ENCODE measurements around the gene CPA2. TPM values are rescaled to one million over a fixed set of nuclear protein-coding genes. Genes with fewer than 3 reads are reported as not detected.
"Not testable (repeated sequence)": the region's sequence is repeated elsewhere in the genome, so short reads cannot be mapped to it uniquely, and the experiment has no call there.

CPA2 gene
- total RNA-seq, 1 experiment from 2014 or later: 0.90 TPM

GRCh38 chr7:130319541-130319940 lies 52.9 kb downstream of the CPA2 start (continued):
- TF ChIP-seq, protein P1, sequence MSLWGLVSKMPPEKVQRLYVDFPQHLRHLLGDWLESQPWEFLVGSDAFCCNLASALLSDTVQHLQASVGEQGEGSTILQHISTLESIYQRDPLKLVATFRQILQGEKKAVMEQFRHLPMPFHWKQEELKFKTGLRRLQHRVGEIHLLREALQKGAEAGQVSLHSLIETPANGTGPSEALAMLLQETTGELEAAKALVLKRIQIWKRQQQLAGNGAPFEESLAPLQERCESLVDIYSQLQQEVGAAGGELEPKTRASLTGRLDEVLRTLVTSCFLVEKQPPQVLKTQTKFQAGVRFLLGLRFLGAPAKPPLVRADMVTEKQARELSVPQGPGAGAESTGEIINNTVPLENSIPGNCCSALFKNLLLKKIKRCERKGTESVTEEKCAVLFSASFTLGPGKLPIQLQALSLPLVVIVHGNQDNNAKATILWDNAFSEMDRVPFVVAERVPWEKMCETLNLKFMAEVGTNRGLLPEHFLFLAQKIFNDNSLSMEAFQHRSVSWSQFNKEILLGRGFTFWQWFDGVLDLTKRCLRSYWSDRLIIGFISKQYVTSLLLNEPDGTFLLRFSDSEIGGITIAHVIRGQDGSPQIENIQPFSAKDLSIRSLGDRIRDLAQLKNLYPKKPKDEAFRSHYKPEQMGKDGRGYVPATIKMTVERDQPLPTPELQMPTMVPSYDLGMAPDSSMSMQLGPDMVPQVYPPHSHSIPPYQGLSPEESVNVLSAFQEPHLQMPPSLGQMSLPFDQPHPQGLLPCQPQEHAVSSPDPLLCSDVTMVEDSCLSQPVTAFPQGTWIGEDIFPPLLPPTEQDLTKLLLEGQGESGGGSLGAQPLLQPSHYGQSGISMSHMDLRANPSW (CRISPR knock-in tag; conservative IDR thresholded peaks at IDR 0.05; ENCODE audit: low read depth): no peak
- TF ChIP-seq CREM (CRISPR knock-in tag; IDR thresholded peaks at IDR 0.05): no peak

DNA sequence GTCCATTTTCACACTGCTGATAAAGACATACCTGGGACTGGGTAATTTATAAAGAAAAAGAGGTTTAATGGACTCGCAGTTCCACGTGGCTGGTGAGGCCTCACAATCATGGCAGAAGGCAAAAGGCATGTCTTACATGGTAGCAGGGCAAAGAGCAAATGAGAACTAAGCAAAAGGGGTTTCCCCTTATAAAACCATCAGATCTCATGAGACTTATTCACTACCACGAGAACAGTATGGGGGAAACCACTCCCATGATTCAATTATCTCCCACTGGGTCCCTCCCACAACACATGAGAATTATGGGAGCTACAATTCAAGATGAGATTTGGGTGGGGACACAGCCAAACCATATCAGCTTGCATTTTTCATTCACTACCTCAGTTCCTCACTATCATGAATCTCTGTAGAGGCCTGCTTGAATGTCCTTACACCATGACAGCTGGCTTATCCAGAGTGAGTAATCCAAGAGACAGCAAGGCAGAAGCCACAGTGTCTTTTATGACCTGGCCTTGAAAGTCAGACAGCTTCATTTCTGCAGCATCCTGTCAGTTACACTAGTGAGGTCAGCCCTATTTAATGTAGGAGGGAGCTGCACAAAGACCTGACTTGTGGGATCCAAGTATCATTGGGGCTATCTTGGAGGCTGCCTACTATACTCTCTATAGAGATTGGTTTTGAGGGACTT lies 55.0 kb downstream of the CPA2 start:
- H3K4me3 Mint-ChIP-seq; ATAC-seq; H3K27ac Mint-ChIP-seq; H3K9me3 Mint-ChIP-seq; H3K27me3 Mint-ChIP-seq (ENCODE audit: low read depth); DNase-seq (ENCODE audit: low spot score); CTCF ChIA-PET; H3K36me3 Mint-ChIP-seq: not testable (repeated sequence)
- H3K4me1 Mint-ChIP-seq: peaks cover 16% of the 10 kb centered on the region
- POLR2A ChIA-PET: interaction anchor here (1.2 kb wide), 1 partner anchor 48 kb away, joined by 4 read pairs; no protein-coding TSS in a partner anchor

GRCh38 chr7:130322615-130323014 lies 56.0 kb downstream of the CPA2 start:
- H3K4me3 Mint-ChIP-seq: no peak overlapping the region
- no peak overlapping the region for H3K27ac Mint-ChIP-seq
- DNase-seq (ENCODE audit: low spot score) (no peak), ATAC-seq (peak; percentile 39; the same call in 1 of the 2 replicates)
- no peaks in the 10 kb centered on the region for H3K36me3 Mint-ChIP-seq
- no peaks in the 10 kb centered on the region; the same call in 1 of the 2 replicates for H3K27me3 Mint-ChIP-seq (ENCODE audit: low read depth)
- peaks cover 16% of the 10 kb centered on the region for H3K4me1 Mint-ChIP-seq
- CTCF ChIA-PET: no interaction called here
- peaks cover 4% of the 10 kb centered on the region; the same call in 1 of the 2 replicates for H3K9me3 Mint-ChIP-seq
- POLR2A ChIA-PET: no interaction called here
- TF ChIP-seq RELA (CRISPR knock-in tag; IDR thresholded peaks at IDR 0.05; ENCODE audit: borderline replicate concordance): no peak
- no peak for TF ChIP-seq ZNF263 (CRISPR knock-in tag; IDR thresholded peaks at IDR 0.05; ENCODE audit: low read depth)
- no peak for TF ChIP-seq MYBL2 (CRISPR knock-in tag; IDR thresholded peaks at IDR 0.05)
- TF ChIP-seq, protein P2, sequence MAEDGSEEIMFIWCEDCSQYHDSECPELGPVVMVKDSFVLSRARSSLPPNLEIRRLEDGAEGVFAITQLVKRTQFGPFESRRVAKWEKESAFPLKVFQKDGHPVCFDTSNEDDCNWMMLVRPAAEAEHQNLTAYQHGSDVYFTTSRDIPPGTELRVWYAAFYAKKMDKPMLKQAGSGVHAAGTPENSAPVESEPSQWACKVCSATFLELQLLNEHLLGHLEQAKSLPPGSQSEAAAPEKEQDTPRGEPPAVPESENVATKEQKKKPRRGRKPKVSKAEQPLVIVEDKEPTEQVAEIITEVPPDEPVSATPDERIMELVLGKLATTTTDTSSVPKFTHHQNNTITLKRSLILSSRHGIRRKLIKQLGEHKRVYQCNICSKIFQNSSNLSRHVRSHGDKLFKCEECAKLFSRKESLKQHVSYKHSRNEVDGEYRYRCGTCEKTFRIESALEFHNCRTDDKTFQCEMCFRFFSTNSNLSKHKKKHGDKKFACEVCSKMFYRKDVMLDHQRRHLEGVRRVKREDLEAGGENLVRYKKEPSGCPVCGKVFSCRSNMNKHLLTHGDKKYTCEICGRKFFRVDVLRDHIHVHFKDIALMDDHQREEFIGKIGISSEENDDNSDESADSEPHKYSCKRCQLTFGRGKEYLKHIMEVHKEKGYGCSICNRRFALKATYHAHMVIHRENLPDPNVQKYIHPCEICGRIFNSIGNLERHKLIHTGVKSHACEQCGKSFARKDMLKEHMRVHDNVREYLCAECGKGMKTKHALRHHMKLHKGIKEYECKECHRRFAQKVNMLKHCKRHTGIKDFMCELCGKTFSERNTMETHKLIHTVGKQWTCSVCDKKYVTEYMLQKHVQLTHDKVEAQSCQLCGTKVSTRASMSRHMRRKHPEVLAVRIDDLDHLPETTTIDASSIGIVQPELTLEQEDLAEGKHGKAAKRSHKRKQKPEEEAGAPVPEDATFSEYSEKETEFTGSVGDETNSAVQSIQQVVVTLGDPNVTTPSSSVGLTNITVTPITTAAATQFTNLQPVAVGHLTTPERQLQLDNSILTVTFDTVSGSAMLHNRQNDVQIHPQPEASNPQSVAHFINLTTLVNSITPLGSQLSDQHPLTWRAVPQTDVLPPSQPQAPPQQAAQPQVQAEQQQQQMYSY (CRISPR knock-in tag; IDR thresholded peaks at IDR 0.05): no peak
- TF ChIP-seq, protein P3, sequence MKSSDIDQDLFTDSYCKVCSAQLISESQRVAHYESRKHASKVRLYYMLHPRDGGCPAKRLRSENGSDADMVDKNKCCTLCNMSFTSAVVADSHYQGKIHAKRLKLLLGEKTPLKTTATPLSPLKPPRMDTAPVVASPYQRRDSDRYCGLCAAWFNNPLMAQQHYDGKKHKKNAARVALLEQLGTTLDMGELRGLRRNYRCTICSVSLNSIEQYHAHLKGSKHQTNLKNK (CRISPR knock-in tag; IDR thresholded peaks at IDR 0.05): no peak
- TF ChIP-seq ATF1 (CRISPR knock-in tag; IDR thresholded peaks at IDR 0.05): no peak
- no peak for TF ChIP-seq CREB1 (CRISPR knock-in tag; IDR thresholded peaks at IDR 0.05)
- TF ChIP-seq, protein P4, sequence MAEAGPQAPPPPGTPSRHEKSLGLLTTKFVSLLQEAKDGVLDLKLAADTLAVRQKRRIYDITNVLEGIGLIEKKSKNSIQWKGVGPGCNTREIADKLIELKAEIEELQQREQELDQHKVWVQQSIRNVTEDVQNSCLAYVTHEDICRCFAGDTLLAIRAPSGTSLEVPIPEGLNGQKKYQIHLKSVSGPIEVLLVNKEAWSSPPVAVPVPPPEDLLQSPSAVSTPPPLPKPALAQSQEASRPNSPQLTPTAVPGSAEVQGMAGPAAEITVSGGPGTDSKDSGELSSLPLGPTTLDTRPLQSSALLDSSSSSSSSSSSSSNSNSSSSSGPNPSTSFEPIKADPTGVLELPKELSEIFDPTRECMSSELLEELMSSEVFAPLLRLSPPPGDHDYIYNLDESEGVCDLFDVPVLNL (CRISPR knock-in tag; IDR thresholded peaks at IDR 0.05; ENCODE audit: borderline replicate concordance, low read depth): no peak
- no peak for TF ChIP-seq ZSCAN18 (CRISPR knock-in tag; IDR thresholded peaks at IDR 0.05)
- TF ChIP-seq TEAD1 (CRISPR knock-in tag; IDR thresholded peaks at IDR 0.05): no peak
- TF ChIP-seq NR1H2 (CRISPR knock-in tag; IDR thresholded peaks at IDR 0.05): no peak
- TF ChIP-seq ATF2 (CRISPR knock-in tag; IDR thresholded peaks at IDR 0.05; ENCODE audit: borderline replicate concordance, low read depth): no peak
- TF ChIP-seq ARID4B (CRISPR knock-in tag; IDR thresholded peaks at IDR 0.05; ENCODE audit: borderline replicate concordance): no peak
